ENCODE data around the gene CCNE1.

GRCh38 chr19:29809795-29810503 is 1.8 kb upstream of the CCNE1 start:
- no peak for TF ChIP-seq CTCF (IDR thresholded peaks at IDR 0.05 in 2 of 3, conservative IDR thresholded peaks at IDR 0.05 in 1 of 3; ENCODE audit: control insufficient read depth in 2 of 3, extremely low read depth in 1 of 3, insufficient read depth in 1 of 3, low read depth in 3 of 3, low read length in 3 of 3)
- no peak for TF ChIP-seq HDAC2 (IDR thresholded peaks at IDR 0.05)
- no peak for TF ChIP-seq TCF12 (IDR thresholded peaks at IDR 0.05; ENCODE audit: low read depth, low read length)
- TF ChIP-seq CHD1 (IDR thresholded peaks at IDR 0.05; ENCODE audit: low read depth, low read length): no peak
- TF ChIP-seq CEBPB (IDR thresholded peaks at IDR 0.05; ENCODE audit: borderline replicate concordance in 1 of 2, low read depth in 2 of 2, low read length in 2 of 2): no peak
- TF ChIP-seq EP300 (IDR thresholded peaks at IDR 0.05; ENCODE audit: borderline replicate concordance in 1 of 2, control insufficient read depth in 1 of 2, low read depth in 2 of 2, low read length in 2 of 2): no peak
- TF ChIP-seq POLR2A (IDR thresholded peaks at IDR 0.05; ENCODE audit: low read depth, low read length): no peak
- no peak for TF ChIP-seq HDGF (IDR thresholded peaks at IDR 0.05)
- no peak for TF ChIP-seq SUZ12 (IDR thresholded peaks at IDR 0.05; ENCODE audit: unreplicated experiment)
